ENCODE data around the gene JAKMIP1. TPM values are rescaled to one million over a fixed set of nuclear protein-coding genes. Genes with fewer than 3 reads are reported as not detected.

The JAKMIP1 gene
- total RNA-seq, 1 experiment from 2014 or later = not detected

DNA sequence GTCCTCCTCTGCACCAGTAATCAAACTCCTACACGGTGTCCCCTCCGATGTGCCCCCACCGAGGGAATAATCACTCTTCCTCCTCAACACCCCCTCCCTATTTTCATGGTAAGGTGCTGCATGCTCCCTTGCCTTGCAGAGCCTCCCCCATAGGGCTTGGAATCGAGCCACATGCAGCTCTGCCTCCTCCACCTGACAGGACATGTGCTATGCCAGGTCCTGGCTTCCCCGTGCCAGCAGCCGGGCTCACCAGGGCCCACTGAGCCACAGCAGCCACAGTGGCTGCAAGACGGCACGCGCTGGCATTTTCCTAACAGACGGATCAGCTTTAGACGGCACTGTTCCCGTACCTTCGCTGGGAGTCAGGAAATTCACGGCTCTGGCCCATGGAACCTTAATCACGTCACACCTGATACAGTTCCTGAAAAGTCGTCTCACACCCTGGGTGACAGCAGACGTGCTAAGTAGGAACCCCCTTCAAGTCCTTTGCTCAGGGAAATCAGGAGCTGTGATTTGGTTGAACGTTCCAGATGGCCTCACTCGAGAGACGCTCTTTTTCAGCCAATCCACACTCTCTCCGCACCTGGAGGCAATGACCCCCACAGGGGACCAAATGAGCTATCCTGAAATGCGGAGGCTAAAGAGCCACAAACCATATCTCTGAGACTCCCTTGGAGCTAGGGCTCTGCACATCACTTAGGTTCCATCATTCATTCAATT, 63.2 kb downstream of the JAKMIP1 start:
- no peaks in the 10 kb centered on the region for H3K36me3 ChIP-seq (ENCODE audit: control insufficient read depth, insufficient read depth, low read length)
- H3K4me1 ChIP-seq (ENCODE audit: control insufficient read depth, insufficient read depth, low read length) = no peaks in the 10 kb centered on the region
- BruUV-seq (replicated peaks) = no TSS peak
- no peak overlapping the region for H3K4me3 ChIP-seq (ENCODE audit: low read depth in 2 of 2, low read length in 2 of 2)
- no peaks in the 10 kb centered on the region; the same call in 1 of the 2 replicates for H3K27me3 ChIP-seq (ENCODE audit: control insufficient read depth, insufficient read depth, low read length)
- POLR2A ChIA-PET = no interaction called here
- no peak overlapping the region for H3K27ac ChIP-seq (ENCODE audit: low read length)
- TF ChIP-seq POLR2AphosphoS5 (IDR thresholded peaks at IDR 0.05; ENCODE audit: low read depth, low read length) (no peak), SIN3A (IDR thresholded peaks at IDR 0.05; ENCODE audit: borderline replicate concordance, insufficient read depth, low read depth, low read length) (no peak), TCF7L2 (IDR thresholded peaks at IDR 0.05; ENCODE audit: low read depth, low read length) (no peak)
- TF ChIP-seq, protein P1, sequence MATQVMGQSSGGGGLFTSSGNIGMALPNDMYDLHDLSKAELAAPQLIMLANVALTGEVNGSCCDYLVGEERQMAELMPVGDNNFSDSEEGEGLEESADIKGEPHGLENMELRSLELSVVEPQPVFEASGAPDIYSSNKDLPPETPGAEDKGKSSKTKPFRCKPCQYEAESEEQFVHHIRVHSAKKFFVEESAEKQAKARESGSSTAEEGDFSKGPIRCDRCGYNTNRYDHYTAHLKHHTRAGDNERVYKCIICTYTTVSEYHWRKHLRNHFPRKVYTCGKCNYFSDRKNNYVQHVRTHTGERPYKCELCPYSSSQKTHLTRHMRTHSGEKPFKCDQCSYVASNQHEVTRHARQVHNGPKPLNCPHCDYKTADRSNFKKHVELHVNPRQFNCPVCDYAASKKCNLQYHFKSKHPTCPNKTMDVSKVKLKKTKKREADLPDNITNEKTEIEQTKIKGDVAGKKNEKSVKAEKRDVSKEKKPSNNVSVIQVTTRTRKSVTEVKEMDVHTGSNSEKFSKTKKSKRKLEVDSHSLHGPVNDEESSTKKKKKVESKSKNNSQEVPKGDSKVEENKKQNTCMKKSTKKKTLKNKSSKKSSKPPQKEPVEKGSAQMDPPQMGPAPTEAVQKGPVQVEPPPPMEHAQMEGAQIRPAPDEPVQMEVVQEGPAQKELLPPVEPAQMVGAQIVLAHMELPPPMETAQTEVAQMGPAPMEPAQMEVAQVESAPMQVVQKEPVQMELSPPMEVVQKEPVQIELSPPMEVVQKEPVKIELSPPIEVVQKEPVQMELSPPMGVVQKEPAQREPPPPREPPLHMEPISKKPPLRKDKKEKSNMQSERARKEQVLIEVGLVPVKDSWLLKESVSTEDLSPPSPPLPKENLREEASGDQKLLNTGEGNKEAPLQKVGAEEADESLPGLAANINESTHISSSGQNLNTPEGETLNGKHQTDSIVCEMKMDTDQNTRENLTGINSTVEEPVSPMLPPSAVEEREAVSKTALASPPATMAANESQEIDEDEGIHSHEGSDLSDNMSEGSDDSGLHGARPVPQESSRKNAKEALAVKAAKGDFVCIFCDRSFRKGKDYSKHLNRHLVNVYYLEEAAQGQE (IDR thresholded peaks at IDR 0.05; ENCODE audit: insufficient read depth in 1 of 2, low read depth in 2 of 2, low read length in 1 of 2) = no peak
- TF ChIP-seq, protein P2, sequence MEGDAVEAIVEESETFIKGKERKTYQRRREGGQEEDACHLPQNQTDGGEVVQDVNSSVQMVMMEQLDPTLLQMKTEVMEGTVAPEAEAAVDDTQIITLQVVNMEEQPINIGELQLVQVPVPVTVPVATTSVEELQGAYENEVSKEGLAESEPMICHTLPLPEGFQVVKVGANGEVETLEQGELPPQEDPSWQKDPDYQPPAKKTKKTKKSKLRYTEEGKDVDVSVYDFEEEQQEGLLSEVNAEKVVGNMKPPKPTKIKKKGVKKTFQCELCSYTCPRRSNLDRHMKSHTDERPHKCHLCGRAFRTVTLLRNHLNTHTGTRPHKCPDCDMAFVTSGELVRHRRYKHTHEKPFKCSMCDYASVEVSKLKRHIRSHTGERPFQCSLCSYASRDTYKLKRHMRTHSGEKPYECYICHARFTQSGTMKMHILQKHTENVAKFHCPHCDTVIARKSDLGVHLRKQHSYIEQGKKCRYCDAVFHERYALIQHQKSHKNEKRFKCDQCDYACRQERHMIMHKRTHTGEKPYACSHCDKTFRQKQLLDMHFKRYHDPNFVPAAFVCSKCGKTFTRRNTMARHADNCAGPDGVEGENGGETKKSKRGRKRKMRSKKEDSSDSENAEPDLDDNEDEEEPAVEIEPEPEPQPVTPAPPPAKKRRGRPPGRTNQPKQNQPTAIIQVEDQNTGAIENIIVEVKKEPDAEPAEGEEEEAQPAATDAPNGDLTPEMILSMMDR (IDR thresholded peaks at IDR 0.05) = no peak
- ATAC-seq (no peak), DNase-seq (ENCODE audit: low read depth, low spot score) (no peak)
- intact Hi-C loops (cut with micrococcal nuclease; ENCODE audit: unreplicated experiment) = no loop called here
- in situ Hi-C loops (cut with HindIII; ENCODE audit: low pct_unique_long_range_greater_than_20kb, low sequenced_read_pairs) = no loop called here
- no peaks in the 10 kb centered on the region for H3K9me3 ChIP-seq (ENCODE audit: control insufficient read depth, insufficient read depth, low read depth, low read length)
- CTCF ChIA-PET = no interaction called here

DNA sequence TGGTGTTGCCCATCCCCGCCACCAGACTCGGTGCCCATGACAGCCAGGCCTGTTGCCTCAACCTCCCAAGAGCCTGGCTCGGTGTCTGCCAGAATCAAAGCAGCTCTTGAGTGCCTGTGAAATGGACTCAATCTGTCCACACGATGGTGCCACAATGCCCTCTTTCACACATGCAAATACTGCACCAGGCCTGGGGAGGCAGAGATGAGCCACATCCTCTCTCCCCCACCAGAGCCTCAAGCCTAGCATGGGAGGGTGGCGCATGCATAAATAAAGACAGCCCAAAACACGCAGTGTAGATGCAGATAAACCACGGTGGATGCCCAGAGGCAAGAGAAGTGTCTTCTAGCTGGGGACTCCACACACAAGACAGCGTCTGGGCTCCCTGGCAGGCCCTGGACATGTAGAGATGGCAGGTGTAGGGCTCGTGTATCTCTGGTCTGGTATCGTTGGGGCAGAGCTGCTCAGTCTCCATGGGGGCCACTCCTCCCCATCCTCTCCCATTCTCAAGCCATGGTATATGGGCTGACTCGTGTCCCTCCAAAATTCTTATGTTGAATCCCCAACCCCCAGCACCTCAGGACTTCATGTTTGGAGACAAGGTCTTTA, 65.6 kb downstream of the JAKMIP1 start:
- DNase-seq (ENCODE audit: low read depth, low spot score) (peak; percentile 24), ATAC-seq (peak; percentile 86)
- H3K4me3 ChIP-seq (ENCODE audit: low read depth in 2 of 2, low read length in 2 of 2) = no peak overlapping the region
- in situ Hi-C loops (cut with HindIII; ENCODE audit: low pct_unique_long_range_greater_than_20kb, low sequenced_read_pairs) (no loop called here), intact Hi-C loops (cut with micrococcal nuclease; ENCODE audit: unreplicated experiment) (loop anchor here (5.0 kb wide), 1 partner anchor 193 kb away; no protein-coding TSS in a partner anchor)
- TF ChIP-seq SIN3A (IDR thresholded peaks at IDR 0.05; ENCODE audit: borderline replicate concordance, insufficient read depth, low read depth, low read length) (no peak), TCF7L2 (IDR thresholded peaks at IDR 0.05; ENCODE audit: low read depth, low read length) (no peak), POLR2AphosphoS5 (IDR thresholded peaks at IDR 0.05; ENCODE audit: low read depth, low read length) (no peak)
- TF ChIP-seq, protein P2 (IDR thresholded peaks at IDR 0.05) = no peak; the same call in 1 of the 2 replicates
- TF ChIP-seq, protein P1 (IDR thresholded peaks at IDR 0.05; ENCODE audit: insufficient read depth in 1 of 2, low read depth in 2 of 2, low read length in 1 of 2) = no peak
- ChIA-PET POLR2A (interaction anchor here (0.6 to 1.0 kb wide), 2 partner anchors 37 to 75 kb away, joined by 5 to 10 read pairs; no protein-coding TSS in a partner anchor), CTCF (no interaction called here)
- no peak overlapping the region for H3K27ac ChIP-seq (ENCODE audit: low read length)
- no peaks in the 10 kb centered on the region for H3K4me1 ChIP-seq (ENCODE audit: control insufficient read depth, insufficient read depth, low read length)
- no peaks in the 10 kb centered on the region for H3K9me3 ChIP-seq (ENCODE audit: control insufficient read depth, insufficient read depth, low read depth, low read length)
- H3K36me3 ChIP-seq (ENCODE audit: control insufficient read depth, insufficient read depth, low read length) = no peaks in the 10 kb centered on the region
- no peaks in the 10 kb centered on the region; the same call in 1 of the 2 replicates for H3K27me3 ChIP-seq (ENCODE audit: control insufficient read depth, insufficient read depth, low read length)
- no TSS peak for BruUV-seq (replicated peaks)
